Right lobe of liver (tissue), 6 donors: ENCODE measurements around the gene PLXNA2. TPM values are rescaled to one million over a fixed set of nuclear protein-coding genes. Genes with fewer than 3 reads are reported as not detected.

Experiments
- ATAC-seq, 4 donors: fragments of 200-7000 bp; cut with Tn5 transposase; one replicate each; pipeline ENCODE4 v1.9.1; 2020; ENCODE audit warnings: mild to moderate bottlenecking in 4 of 4, moderate library complexity in 4 of 4
- DNase-seq, 3 donors: peaks; one replicate each; pipeline ENCODE4 v3.0.0-alpha.2; 2020
- H3K27ac ChIP-seq, 3 donors: fragments of 200-600 bp; one replicate each; pipeline ENCODE4 v1.8.0; 2022
- H3K27me3 ChIP-seq, 2 donors: fragments of 200-600 bp; one replicate each; pipeline ENCODE4 v1.8.0; 2022
- H3K36me3 ChIP-seq, 4 donors: fragments of 200-600 bp; sonication (generic) in 1 of 4; one replicate each; pipeline versions ENCODE4 v1.5.1 to v1.8.0; 2017 to 2022; ENCODE audit warnings: control low read depth in 1 of 4
- H3K4me1 ChIP-seq, 4 donors: fragments of 200-600 bp; sonication (generic) in 1 of 4; one replicate each; pipeline versions ENCODE4 v1.5.1 to v1.8.0; 2017 to 2022; ENCODE audit warnings: control low read depth in 1 of 4
- H3K4me3 ChIP-seq, 3 donors: fragments of 200-600 bp; one replicate each; pipeline ENCODE4 v1.8.0; 2022
- H3K9me3 ChIP-seq, 4 donors: fragments of 200-600 bp; sonication (generic) in 1 of 4; one replicate each; pipeline versions ENCODE4 v1.5.1 to v1.8.0; 2017 to 2022; ENCODE audit warnings: control low read depth in 1 of 4
- POLR2A ChIP-seq: fragments of 450-650 bp; IDR thresholded peaks from one replicate; pipeline ENCODE4 v1.6.1; 2017; ENCODE audit warnings: antibody characterized with exemption, mild to moderate bottlenecking
- WGBS: methylation state at CpG from one replicate; pipeline ENCODE4 v1.1.6; 2018; ENCODE audit warnings: low coverage, low lambda C conversion rate; ENCODE audit not compliant: insufficient coverage; ENCODE audit errors: missing lambda C conversion rate; 5-methylcytosine and 5-hydroxymethylcytosine counted together
- intact Hi-C, 2 donors: fragments of 100-400 bp; cut with DNase I; formaldehyde crosslinking; loops; one replicate each; pipeline versions ENCODE4 v1.11.2 to v1.14.1; 2022
- total RNA-seq, 6 experiments: library from RNA; depleted of rRNA in 2 of 6; stranded (reverse); fragments of >200 nt in 2 of 6; fragmentation: NEBNext Ultra II Directional in 3 of 6; extraction: Animal tissue kit (Norgen Biotek cat#: 25700) in 3 of 6; gene quantifications; one replicate each; pipeline versions ENCODE4 v1.1.0 to v1.2.4, GENCODE V29; 2016 to 2023
- TF ChIP-seq, protein P1 (sequence below), 4 donors: fragments of 200-600 bp in 3 of 4; fragments of 450-650 bp in 1 of 4; IDR thresholded peaks; one replicate each; pipeline versions ENCODE4 v1.5.1 to v1.8.0; 2016 to 2022; ENCODE audit warnings: antibody characterized with exemption in 4 of 4, mild to moderate bottlenecking in 2 of 4
- donor health status: DM: no; HTN: yes; CAD: no.
- donor health status: DM: no; HTN: no; CAD: no.
- donor health status: DM: no; HTN: no; CAD: no.
- donor health status: DM: no; HTN: yes; CAD: no.
- donor health status: DM: no; HTN: yes; CAD: no.

PLXNA2 gene
- total RNA-seq, 6 experiments from 2014 or later, result 5.6 to 20.8 (median 9.3) TPM

DNA sequence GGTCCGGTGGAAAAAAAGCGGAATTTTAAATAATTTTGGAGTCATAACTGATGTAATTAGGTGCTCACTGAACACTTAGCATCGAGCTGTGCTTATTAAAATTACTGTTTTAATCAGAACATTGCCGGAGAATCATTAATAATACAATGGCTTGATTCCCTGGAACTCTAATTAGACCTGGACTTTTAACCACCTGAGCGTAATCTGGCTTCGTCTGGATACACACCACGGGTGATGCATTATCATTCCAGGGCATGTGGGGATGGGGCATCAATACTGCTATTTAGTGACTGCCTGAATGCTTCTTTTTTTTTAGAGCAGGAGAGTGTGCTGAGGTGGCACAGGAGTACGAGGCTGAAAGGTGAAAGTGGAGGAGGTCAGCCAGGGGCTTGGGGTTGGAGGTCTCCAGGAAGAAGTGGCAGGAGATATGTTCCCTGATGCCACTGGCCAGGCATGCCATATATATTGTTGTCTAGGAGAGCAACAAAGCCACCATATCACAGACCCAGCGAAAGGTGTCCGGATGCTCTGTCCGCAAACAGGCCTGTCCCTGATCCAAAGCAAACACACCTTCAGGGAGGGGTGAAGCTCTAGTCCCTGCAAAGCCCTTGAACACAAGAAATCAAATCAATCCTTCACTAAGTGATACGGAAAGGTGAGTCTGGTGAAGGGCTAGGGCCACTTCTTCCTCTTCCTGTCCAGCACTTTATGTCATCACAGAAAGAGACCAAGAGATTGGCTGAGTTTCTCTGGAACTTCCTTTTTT is 125.2 kb downstream of the PLXNA2 start:
- Histone ChIP-seq H3K9me3 (no peaks in the 10 kb centered on the region), H3K27ac (peak overlapping the region in 2 of 3 donors; percentile 61 to 71), H3K4me1 (peaks cover 0 to 18% (median 9%) of the 10 kb centered on the region in 4 donors), H3K27me3 (no peaks in the 10 kb centered on the region), H3K4me3 (no peak overlapping the region), H3K36me3 (no peaks in the 10 kb centered on the region)
- DNase-seq, result peak in 2 of 3 donors; percentile 65 to 66
- intact Hi-C loops, result no loop called here
- TF ChIP-seq, protein P1, sequence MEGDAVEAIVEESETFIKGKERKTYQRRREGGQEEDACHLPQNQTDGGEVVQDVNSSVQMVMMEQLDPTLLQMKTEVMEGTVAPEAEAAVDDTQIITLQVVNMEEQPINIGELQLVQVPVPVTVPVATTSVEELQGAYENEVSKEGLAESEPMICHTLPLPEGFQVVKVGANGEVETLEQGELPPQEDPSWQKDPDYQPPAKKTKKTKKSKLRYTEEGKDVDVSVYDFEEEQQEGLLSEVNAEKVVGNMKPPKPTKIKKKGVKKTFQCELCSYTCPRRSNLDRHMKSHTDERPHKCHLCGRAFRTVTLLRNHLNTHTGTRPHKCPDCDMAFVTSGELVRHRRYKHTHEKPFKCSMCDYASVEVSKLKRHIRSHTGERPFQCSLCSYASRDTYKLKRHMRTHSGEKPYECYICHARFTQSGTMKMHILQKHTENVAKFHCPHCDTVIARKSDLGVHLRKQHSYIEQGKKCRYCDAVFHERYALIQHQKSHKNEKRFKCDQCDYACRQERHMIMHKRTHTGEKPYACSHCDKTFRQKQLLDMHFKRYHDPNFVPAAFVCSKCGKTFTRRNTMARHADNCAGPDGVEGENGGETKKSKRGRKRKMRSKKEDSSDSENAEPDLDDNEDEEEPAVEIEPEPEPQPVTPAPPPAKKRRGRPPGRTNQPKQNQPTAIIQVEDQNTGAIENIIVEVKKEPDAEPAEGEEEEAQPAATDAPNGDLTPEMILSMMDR (IDR thresholded peaks at IDR 0.05), result no peak
- no peak for TF ChIP-seq POLR2A
- 46% methylated on average over 12 of the region's 12 CpGs for WGBS
- peak; percentile 70 to 81 (median 76) for ATAC-seq

GRCh38 chr1:208118306-208118705 is 125.9 kb downstream of the PLXNA2 start:
- ATAC-seq, result no peak
- DNase-seq, result no peak
- intact Hi-C loops, result no loop called here
- Histone ChIP-seq H3K27ac (no peak overlapping the region), H3K27me3 (no peaks in the 10 kb centered on the region), H3K4me1 (peaks cover 0 to 18% (median 9%) of the 10 kb centered on the region in 4 donors), H3K9me3 (no peaks in the 10 kb centered on the region), H3K4me3 (no peak overlapping the region), H3K36me3 (no peaks in the 10 kb centered on the region)
- TF ChIP-seq, protein P1 (IDR thresholded peaks at IDR 0.05), result no peak
- TF ChIP-seq POLR2A, result no peak
- 78% methylated on average over 2 of the region's 5 CpGs for WGBS

- no peak for TF ChIP-seq POLR2A
- TF ChIP-seq, protein P1 (IDR thresholded peaks at IDR 0.05), result no peak
- ATAC-seq (no peak), DNase-seq (no peak)
- Histone ChIP-seq H3K4me1 (peaks cover 0 to 18% (median 9%) of the 10 kb centered on the region in 4 donors), H3K36me3 (no peaks in the 10 kb centered on the region), H3K9me3 (no peaks in the 10 kb centered on the region), H3K27me3 (no peaks in the 10 kb centered on the region), H3K4me3 (no peak overlapping the region), H3K27ac (no peak overlapping the region)
- intact Hi-C loops, result no loop called here
- 83% methylated on average over 2 of the region's 4 CpGs for WGBS
These were observed 126.4 kb downstream of the PLXNA2 start for GRCh38 chr1:208117826-208118225.

GRCh38 chr1:208117409-208117808 is 126.8 kb downstream of the PLXNA2 start:
- Histone ChIP-seq H3K36me3 (no peaks in the 10 kb centered on the region), H3K27me3 (no peaks in the 10 kb centered on the region), H3K9me3 (no peaks in the 10 kb centered on the region), H3K27ac (no peak overlapping the region), H3K4me3 (no peak overlapping the region), H3K4me1 (peaks cover 0 to 18% (median 9%) of the 10 kb centered on the region in 4 donors)
- TF ChIP-seq, protein P1 (IDR thresholded peaks at IDR 0.05), result no peak
- TF ChIP-seq POLR2A, result no peak
- ATAC-seq (no peak), DNase-seq (no peak)
- intact Hi-C loops, result no loop called here
- WGBS, result 57% methylated on average over 1 of the region's 3 CpGs
